Astrocyte (in vitro differentiated cells and primary cell): ENCODE measurements around the gene EOGT. TPM values are rescaled to one million over a fixed set of nuclear protein-coding genes. Genes with fewer than 3 reads are reported as not detected.

Experiments
- DNase-seq: peaks from one replicate; pipeline ENCODE4 v3.0.0-alpha.2; 2010; ENCODE audit warnings: low read depth
- FAIRE-seq: peaks from 2 replicates; lab custom pipeline; 2011; peaks lifted over from hg19 to GRCh38; lab: Jason Lieb, UNC
- H2AFZ ChIP-seq: 2 replicates; pipeline ENCODE4 v1.6.0; 2012; ENCODE audit warnings: low read depth, low read length, inconsistent platforms
- H3K27ac ChIP-seq: 2 replicates; pipeline ENCODE4 v1.5.1; 2011; ENCODE audit warnings: low read depth, low read length, inconsistent platforms
- H3K27me3 ChIP-seq: 2 replicates; pipeline ENCODE4 v1.6.0; 2011; ENCODE audit warnings: low read length, inconsistent platforms; ENCODE audit not compliant: insufficient read depth
- H3K36me3 ChIP-seq: 2 replicates; pipeline ENCODE4 v1.5.1; 2011; ENCODE audit warnings: low read length, inconsistent platforms; ENCODE audit not compliant: insufficient read depth
- H3K4me1 ChIP-seq: 2 replicates; pipeline ENCODE4 v1.5.1; 2011; ENCODE audit warnings: low read length, inconsistent platforms; ENCODE audit not compliant: insufficient read depth
- H3K4me2 ChIP-seq: 2 replicates; pipeline ENCODE4 v1.6.0; 2012; ENCODE audit warnings: low read length, inconsistent platforms
- H3K4me3 ChIP-seq: 2 replicates; pipeline ENCODE4 v1.5.1; 2011; ENCODE audit warnings: low read depth, mild to moderate bottlenecking, low read length, inconsistent platforms; ENCODE audit not compliant: insufficient read depth
- H3K79me2 ChIP-seq: 2 replicates; pipeline ENCODE4 v1.6.0; 2012; ENCODE audit warnings: mild to moderate bottlenecking, low read length, inconsistent platforms; ENCODE audit not compliant: insufficient read depth
- H3K9ac ChIP-seq: 2 replicates; pipeline ENCODE4 v1.6.0; 2012; ENCODE audit warnings: mild to moderate bottlenecking, low read length, inconsistent platforms
- H3K9me3 ChIP-seq: 2 replicates; pipeline ENCODE4 v1.5.1; 2012; ENCODE audit warnings: low read depth, mild to moderate bottlenecking, low read length, inconsistent platforms; ENCODE audit not compliant: insufficient read depth
- H4K20me1 ChIP-seq: 2 replicates; pipeline ENCODE4 v1.6.0; 2012; ENCODE audit warnings: low read length, inconsistent platforms; ENCODE audit not compliant: insufficient read depth
- H3K27ac Mint-ChIP-seq: one replicate; pipeline ENCODE4 v1.8.0; 2021; ENCODE audit warnings: mild to moderate bottlenecking, mixed read lengths; ENCODE audit not compliant: unreplicated experiment
- H3K27me3 Mint-ChIP-seq: one replicate; pipeline ENCODE4 v1.8.0; 2021; ENCODE audit warnings: low read depth, mixed read lengths; ENCODE audit not compliant: unreplicated experiment
- H3K36me3 Mint-ChIP-seq: one replicate; pipeline ENCODE4 v1.8.0; 2021; ENCODE audit warnings: low read depth, mixed read lengths; ENCODE audit not compliant: unreplicated experiment
- H3K4me1 Mint-ChIP-seq: one replicate; pipeline ENCODE4 v1.8.0; 2021; ENCODE audit warnings: low read depth, mixed read lengths; ENCODE audit not compliant: unreplicated experiment
- H3K4me3 Mint-ChIP-seq: one replicate; pipeline ENCODE4 v1.8.0; 2021; ENCODE audit warnings: mild to moderate bottlenecking, moderate library complexity, mixed read lengths; ENCODE audit not compliant: unreplicated experiment
- H3K9me3 Mint-ChIP-seq: one replicate; pipeline ENCODE4 v1.8.0; 2021; ENCODE audit warnings: mild to moderate bottlenecking, mixed read lengths; ENCODE audit not compliant: unreplicated experiment
- CTCF ChIP-seq: IDR thresholded peaks from 2 replicates; pipeline ENCODE4 v1.5.1; 2011; ENCODE audit warnings: low read depth, mild to moderate bottlenecking, inconsistent platforms, low read length, moderate library complexity; ENCODE audit not compliant: insufficient read depth
- EZH2 ChIP-seq: IDR thresholded peaks from 2 replicates; pipeline ENCODE4 v1.6.1; 2012; ENCODE audit warnings: mild to moderate bottlenecking, low read length, inconsistent platforms; ENCODE audit not compliant: insufficient read depth
- total RNA-seq: library from RNA; stranded (reverse); gene quantifications from 2 replicates; pipeline ENCODE4 v1.2.1, GENCODE V29; 2021

EOGT gene
- total RNA-seq, 1 donor from 2014 or later = 32.3 TPM

DNA sequence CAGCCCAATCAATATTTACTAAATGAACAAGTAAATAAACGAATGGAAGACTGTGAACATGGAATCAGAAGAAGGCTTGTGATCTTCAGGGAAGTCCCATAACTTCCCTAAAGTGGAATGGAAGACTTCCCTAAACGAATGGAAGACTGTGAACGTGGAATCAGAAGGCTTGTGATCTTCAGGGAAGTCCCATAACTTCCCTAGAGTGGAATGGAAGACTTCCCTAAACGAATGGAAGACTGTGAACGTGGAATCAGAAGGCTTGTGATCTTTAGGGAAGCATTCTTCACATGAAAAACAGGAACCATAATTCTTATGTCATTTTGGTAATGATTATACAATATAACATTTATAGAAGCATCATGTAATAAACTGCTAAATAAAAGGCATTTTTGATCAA, 38.8 kb downstream of the EOGT start:
- H3K36me3 Mint-ChIP-seq = peaks cover 5% of the 10 kb centered on the region
- Histone ChIP-seq H3K9ac (no peak overlapping the region), H3K36me3 (peaks cover 30% of the 10 kb centered on the region), H3K79me2 (no peaks in the 10 kb centered on the region), H3K27me3 (no peaks in the 10 kb centered on the region), H3K27ac (no peak overlapping the region), H3K9me3 (no peaks in the 10 kb centered on the region), H3K4me3 (no peak overlapping the region), H3K4me1 (no peaks in the 10 kb centered on the region), H4K20me1 (no peaks in the 10 kb centered on the region), H3K4me2 (no peak overlapping the region), H2AFZ (no peak overlapping the region)
- H3K27ac Mint-ChIP-seq = no peak overlapping the region
- H3K27me3 Mint-ChIP-seq = peaks cover 7% of the 10 kb centered on the region
- DNase-seq (no peak), FAIRE-seq (no peak)
- H3K4me1 Mint-ChIP-seq = no peaks in the 10 kb centered on the region
- no peaks in the 10 kb centered on the region for H3K9me3 Mint-ChIP-seq
- TF ChIP-seq CTCF (no peak), EZH2 (no peak)
- no peak overlapping the region for H3K4me3 Mint-ChIP-seq

DNA sequence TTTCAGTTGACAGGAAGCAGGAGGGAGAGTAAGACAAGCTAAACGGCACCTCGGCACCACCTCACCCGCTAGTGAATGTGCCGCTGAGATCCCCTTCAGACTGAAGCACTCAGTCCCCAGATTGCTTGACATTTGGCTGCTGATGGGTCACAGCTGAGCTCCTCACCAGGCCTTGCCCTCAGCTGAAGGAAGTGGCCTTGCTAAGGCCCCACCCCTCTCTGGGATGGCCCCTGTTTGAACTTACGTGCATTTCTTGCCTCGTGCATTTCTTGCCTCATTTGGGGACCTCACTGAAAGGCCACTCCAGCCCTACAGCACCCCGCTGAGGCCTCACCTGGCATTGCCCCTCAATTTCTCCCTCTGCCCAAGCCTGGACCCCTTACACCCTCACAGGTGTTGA, 39.8 kb downstream of the EOGT start:
- Histone ChIP-seq H3K27me3 (no peaks in the 10 kb centered on the region), H3K9me3 (no peaks in the 10 kb centered on the region), H4K20me1 (no peaks in the 10 kb centered on the region), H3K4me2 (no peak overlapping the region), H3K4me3 (no peak overlapping the region), H2AFZ (no peak overlapping the region), H3K79me2 (no peaks in the 10 kb centered on the region), H3K4me1 (no peaks in the 10 kb centered on the region), H3K9ac (no peak overlapping the region), H3K27ac (no peak overlapping the region), H3K36me3 (peaks cover 25% of the 10 kb centered on the region)
- no peak overlapping the region for H3K4me3 Mint-ChIP-seq
- no peaks in the 10 kb centered on the region for H3K4me1 Mint-ChIP-seq
- peaks cover 15% of the 10 kb centered on the region for H3K27me3 Mint-ChIP-seq
- peaks cover 5% of the 10 kb centered on the region for H3K36me3 Mint-ChIP-seq
- no peak for DNase-seq
- FAIRE-seq = no peak
- no peaks in the 10 kb centered on the region for H3K9me3 Mint-ChIP-seq
- TF ChIP-seq EZH2 (no peak), CTCF (no peak)
- no peak overlapping the region for H3K27ac Mint-ChIP-seq

DNA sequence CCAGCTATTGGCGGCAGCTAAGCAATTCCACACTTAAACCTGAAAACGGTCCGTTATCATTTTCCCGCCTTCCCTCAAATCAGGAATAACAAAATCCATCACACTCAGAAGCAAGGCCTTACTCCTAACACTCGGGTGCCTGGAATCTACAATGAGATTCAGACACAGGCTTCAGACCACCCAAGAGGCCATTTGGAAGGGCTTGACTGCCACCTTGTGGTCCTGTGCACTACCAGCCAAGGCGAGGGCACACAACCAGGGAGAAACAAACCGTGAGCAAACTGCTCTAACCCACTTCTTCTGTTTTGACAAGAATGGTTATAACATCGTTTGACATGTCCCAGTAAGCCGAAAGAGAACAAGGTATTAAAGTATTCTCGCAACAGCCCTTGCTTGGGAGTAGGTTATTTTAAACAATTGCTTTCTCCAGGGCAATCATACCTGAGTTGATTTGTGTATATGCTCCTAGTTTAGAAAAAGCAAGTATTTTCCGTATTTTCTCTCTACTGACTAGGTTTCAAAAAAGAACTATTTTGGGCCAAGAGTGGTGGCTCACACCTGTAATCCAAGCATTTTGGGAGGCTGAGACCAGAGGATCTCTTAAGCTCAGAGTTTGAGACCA, 41.0 kb downstream of the EOGT start:
- Histone ChIP-seq H3K9ac (no peak overlapping the region), H3K79me2 (no peaks in the 10 kb centered on the region), H3K9me3 (no peaks in the 10 kb centered on the region), H3K4me3 (no peak overlapping the region), H3K27me3 (no peaks in the 10 kb centered on the region), H3K36me3 (peaks cover 15% of the 10 kb centered on the region), H2AFZ (no peak overlapping the region), H3K27ac (no peak overlapping the region), H4K20me1 (no peaks in the 10 kb centered on the region), H3K4me2 (no peak overlapping the region), H3K4me1 (no peaks in the 10 kb centered on the region)
- Mint-ChIP-seq H3K36me3 (peaks cover 4% of the 10 kb centered on the region), H3K4me1 (no peaks in the 10 kb centered on the region), H3K27me3 (peaks cover 18% of the 10 kb centered on the region), H3K27ac (no peak overlapping the region), H3K9me3 (no peaks in the 10 kb centered on the region), H3K4me3 (no peak overlapping the region)
- TF ChIP-seq EZH2 = no peak
- peak; percentile 74 for TF ChIP-seq CTCF
- peak; percentile 23 for DNase-seq
- FAIRE-seq = peak; percentile 55
